ENCODE results near the gene MPZL1. TPM values are rescaled to one million over a fixed set of nuclear protein-coding genes. Genes with fewer than 3 reads are reported as not detected.

MPZL1 gene
- total RNA-seq, 1 donor from 2014 or later = 40.9 TPM

DNA sequence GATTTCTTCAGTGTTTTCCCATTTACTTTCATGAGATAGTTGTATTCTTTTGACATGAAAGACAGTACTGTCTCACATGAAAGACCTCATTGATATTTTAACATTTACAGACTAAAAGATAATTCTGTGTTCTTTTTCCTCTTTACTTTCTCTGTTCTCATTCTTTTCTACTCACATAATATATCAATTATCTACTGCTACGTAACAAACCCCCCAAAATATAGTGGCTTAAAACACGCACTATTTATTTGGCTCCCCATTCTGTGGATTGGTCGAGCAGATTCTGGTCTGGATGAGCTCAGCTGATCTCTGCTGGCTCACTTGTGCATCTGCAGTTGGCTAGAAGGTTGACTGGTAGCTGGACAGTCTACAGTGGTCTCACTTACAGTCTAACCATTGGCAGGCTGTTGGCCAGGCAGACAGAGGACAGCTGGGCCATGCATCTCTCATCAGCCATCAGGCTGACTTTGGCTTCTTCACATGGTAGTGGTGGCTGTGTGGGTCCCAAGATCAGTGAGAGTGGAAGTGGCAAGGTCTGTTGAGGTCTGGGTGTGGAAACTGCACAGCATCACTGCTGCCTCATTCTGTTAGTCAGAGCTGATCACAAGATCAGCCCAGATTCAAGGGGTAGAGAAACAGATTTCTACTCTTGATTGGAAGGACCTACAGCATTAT, 63.2 kb downstream of the MPZL1 start:
- Mint-ChIP-seq H3K4me1 (ENCODE audit: low read depth) (peaks cover 14% of the 10 kb centered on the region), H3K27ac (no peak overlapping the region), H3K36me3 (ENCODE audit: low read depth) (peaks cover 25% of the 10 kb centered on the region), H3K9me3 (peaks cover 13% of the 10 kb centered on the region), H3K4me3 (no peak overlapping the region), H3K27me3 (ENCODE audit: insufficient read depth) (no peaks in the 10 kb centered on the region)
- DNase-seq (ENCODE audit: low spot score) = no peak
- intact Hi-C loops (cut with micrococcal nuclease) = loop anchor here (1.0 to 2.0 kb wide), 2 partner anchors 8 to 18 kb away; no protein-coding TSS in a partner anchor

DNA sequence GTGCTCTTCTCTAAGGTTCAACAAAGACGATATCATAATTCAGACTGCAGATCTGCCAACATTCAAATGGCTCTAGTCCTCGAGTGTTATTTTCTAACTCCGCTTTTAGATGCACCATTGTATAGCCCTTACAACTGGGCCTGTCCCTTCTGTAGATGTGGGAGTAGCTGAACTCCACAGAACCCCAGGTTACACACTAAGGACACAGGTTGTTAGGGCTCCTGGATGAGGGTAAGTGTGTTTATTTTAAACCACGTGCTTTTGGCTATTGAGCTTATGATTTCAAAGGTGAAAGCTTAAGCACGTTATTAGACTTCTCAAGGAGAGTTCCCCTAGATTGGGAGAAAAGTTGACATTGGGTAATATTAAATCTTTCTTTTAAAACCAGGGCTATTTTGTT, 64.7 kb downstream of the MPZL1 start:
- H3K27ac Mint-ChIP-seq = no peak overlapping the region
- no peaks in the 10 kb centered on the region for H3K9me3 Mint-ChIP-seq
- no peak for DNase-seq (ENCODE audit: low spot score)
- peaks cover 18% of the 10 kb centered on the region for H3K36me3 Mint-ChIP-seq (ENCODE audit: low read depth)
- H3K4me1 Mint-ChIP-seq (ENCODE audit: low read depth) = peaks cover 14% of the 10 kb centered on the region
- no peaks in the 10 kb centered on the region for H3K27me3 Mint-ChIP-seq (ENCODE audit: insufficient read depth)
- intact Hi-C loops (cut with micrococcal nuclease) = no loop called here
- no peak overlapping the region for H3K4me3 Mint-ChIP-seq

DNA sequence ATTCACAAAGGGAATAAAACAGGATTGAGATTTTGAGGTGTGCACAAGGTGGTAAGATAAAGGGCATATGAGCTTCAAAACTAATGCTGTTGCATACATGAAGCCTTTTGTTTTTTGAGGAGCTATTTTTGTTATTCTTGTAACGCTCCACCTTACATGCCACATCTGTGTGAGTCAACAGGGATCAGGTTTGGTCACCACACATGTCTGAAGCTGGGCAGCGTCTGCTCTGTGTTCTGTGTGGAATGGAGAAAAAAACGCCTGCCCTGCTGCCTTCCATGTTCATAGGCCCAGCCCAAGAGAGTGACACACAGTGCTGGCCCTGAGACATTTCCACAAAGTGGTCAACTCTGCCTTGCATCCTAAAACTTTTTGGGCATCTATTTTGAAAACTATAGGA, 67.7 kb downstream of the MPZL1 start:
- no peaks in the 10 kb centered on the region for H3K27me3 Mint-ChIP-seq (ENCODE audit: insufficient read depth)
- no peak overlapping the region for H3K27ac Mint-ChIP-seq
- no peak for DNase-seq (ENCODE audit: low spot score)
- intact Hi-C loops (cut with micrococcal nuclease) = no loop called here
- H3K36me3 Mint-ChIP-seq (ENCODE audit: low read depth) = peaks cover 21% of the 10 kb centered on the region
- H3K9me3 Mint-ChIP-seq = no peaks in the 10 kb centered on the region
- H3K4me3 Mint-ChIP-seq = no peak overlapping the region
- peaks cover 14% of the 10 kb centered on the region for H3K4me1 Mint-ChIP-seq (ENCODE audit: low read depth)

DNA sequence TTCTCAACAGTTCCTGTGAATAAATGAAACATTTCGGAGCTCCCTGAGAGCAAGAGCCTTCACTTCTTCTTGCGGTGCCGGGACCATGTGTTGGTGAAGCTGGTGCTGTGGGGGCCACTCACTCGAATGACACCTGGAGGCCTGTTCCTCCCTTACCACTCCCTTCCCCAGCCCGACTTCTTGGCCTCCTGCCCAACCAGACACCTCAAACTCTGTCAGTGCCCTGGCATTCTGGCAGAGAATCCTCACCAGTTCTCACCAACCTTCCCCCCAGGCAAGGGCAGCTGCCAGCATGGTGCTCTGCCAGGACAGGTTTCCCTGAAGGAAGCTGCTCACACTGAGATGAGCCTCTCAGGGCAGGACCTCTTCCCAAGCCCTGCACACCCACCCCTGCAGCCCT, 68.3 kb downstream of the MPZL1 start:
- Mint-ChIP-seq H3K27ac (no peak overlapping the region), H3K27me3 (ENCODE audit: insufficient read depth) (no peaks in the 10 kb centered on the region)

DNA sequence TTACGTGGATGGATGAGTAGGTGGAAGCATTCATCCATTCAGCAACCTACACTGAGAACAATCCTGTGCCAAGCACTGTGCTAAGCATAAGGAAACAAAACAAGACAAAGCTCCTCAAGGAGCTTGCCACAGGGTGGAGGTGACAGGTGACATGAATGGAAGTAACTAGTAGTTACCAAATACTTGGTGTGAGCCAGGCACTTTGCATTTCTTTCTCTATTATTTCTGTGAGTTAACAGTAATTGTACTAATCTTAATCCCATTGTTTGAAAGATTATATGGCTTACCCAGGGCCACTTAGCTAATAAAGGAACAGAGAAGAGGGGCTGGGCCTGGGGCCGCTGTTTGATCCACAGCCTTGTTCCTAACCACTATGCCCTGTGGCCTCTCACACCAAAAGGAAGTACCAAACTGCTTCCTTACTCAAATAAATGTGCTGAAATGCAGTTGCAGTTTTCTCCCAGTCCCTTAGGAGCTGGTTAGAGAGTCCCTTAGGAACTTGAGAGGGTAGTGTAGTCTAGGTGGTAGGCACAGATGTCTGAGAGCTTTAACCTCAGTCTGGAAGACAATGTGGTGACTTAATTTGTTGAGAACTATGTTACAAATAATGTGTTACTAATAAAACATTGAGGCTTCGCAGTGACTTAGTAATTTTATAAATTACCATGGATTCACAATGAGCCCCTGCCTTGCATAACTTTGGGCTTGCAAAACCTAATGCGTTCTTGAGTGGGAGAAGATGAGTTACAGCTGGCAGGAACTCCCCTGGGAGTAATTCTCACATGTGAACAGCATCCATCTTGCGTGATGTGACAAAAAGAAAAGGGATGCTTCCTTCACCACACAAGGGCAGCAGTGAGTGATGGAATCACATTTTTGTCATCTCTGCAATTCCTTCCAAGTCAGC, 69.8 kb downstream of the MPZL1 start:
- Mint-ChIP-seq H3K36me3 (ENCODE audit: low read depth) (peaks cover 21% of the 10 kb centered on the region), H3K27ac (no peak overlapping the region), H3K9me3 (no peaks in the 10 kb centered on the region), H3K4me1 (ENCODE audit: low read depth) (peaks cover 9% of the 10 kb centered on the region), H3K4me3 (no peak overlapping the region), H3K27me3 (ENCODE audit: insufficient read depth) (no peaks in the 10 kb centered on the region)
- intact Hi-C loops (cut with micrococcal nuclease) = no loop called here
- no peak for DNase-seq (ENCODE audit: low spot score)

More for the DNA sequence above, 68.3 kb downstream of the MPZL1 start:
- peaks cover 11% of the 10 kb centered on the region for H3K4me1 Mint-ChIP-seq (ENCODE audit: low read depth)
- H3K9me3 Mint-ChIP-seq = no peaks in the 10 kb centered on the region
- DNase-seq (ENCODE audit: low spot score) = no peak
- intact Hi-C loops (cut with micrococcal nuclease) = no loop called here
- H3K36me3 Mint-ChIP-seq (ENCODE audit: low read depth) = peaks cover 21% of the 10 kb centered on the region
- no peak overlapping the region for H3K4me3 Mint-ChIP-seq

DNA sequence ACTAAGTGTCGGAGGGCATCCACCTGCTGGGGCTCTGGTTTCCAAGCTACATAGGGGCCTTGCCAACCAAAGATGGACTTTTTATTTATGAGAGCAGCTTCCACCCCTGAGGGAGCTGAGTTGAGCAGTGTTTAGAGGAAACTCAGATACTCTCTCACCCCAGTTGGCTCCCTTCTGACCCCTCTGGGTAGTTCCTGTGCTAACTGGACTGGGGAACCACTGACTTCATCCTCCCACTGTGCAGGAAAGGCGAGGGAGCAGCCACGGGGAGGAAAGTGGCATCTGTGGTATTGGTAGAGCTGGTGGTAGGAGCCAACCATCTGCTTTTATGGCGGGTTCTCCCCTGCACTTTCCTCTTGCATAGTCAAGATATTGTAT, 70.4 kb downstream of the MPZL1 start:
- peaks cover 21% of the 10 kb centered on the region for H3K36me3 Mint-ChIP-seq (ENCODE audit: low read depth)
- no peak overlapping the region for H3K4me3 Mint-ChIP-seq
- DNase-seq (ENCODE audit: low spot score) = no peak
- intact Hi-C loops (cut with micrococcal nuclease) = no loop called here
- no peaks in the 10 kb centered on the region for H3K9me3 Mint-ChIP-seq
- no peak overlapping the region for H3K27ac Mint-ChIP-seq
- peaks cover 13% of the 10 kb centered on the region for H3K4me1 Mint-ChIP-seq (ENCODE audit: low read depth)
- no peaks in the 10 kb centered on the region for H3K27me3 Mint-ChIP-seq (ENCODE audit: insufficient read depth)

DNA sequence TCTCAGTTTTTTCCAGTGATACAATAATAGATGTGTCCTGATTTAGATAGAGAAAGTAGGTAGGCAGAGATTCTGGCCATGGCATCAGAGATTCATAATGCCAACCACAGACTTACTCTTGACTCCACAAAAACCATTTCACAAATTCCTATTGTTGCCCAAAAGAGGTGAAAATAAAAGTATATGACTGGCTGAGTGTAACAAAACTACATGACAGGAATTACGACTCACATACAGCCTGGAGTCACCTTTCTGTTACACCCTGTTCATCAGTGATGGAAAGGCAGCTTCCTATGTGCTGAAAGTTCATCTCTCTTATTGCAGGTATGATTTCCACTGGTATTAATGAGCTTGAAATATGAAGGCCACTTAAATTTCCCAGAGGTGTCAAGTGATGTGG, 72.3 kb downstream of the MPZL1 start:
- no peak overlapping the region for H3K4me3 Mint-ChIP-seq
- no peak for DNase-seq (ENCODE audit: low spot score)
- no peaks in the 10 kb centered on the region for H3K9me3 Mint-ChIP-seq
- peaks cover 13% of the 10 kb centered on the region for H3K36me3 Mint-ChIP-seq (ENCODE audit: low read depth)
- intact Hi-C loops (cut with micrococcal nuclease) = no loop called here
- H3K27ac Mint-ChIP-seq = no peak overlapping the region
- peaks cover 16% of the 10 kb centered on the region for H3K4me1 Mint-ChIP-seq (ENCODE audit: low read depth)
- no peaks in the 10 kb centered on the region for H3K27me3 Mint-ChIP-seq (ENCODE audit: insufficient read depth)

DNA sequence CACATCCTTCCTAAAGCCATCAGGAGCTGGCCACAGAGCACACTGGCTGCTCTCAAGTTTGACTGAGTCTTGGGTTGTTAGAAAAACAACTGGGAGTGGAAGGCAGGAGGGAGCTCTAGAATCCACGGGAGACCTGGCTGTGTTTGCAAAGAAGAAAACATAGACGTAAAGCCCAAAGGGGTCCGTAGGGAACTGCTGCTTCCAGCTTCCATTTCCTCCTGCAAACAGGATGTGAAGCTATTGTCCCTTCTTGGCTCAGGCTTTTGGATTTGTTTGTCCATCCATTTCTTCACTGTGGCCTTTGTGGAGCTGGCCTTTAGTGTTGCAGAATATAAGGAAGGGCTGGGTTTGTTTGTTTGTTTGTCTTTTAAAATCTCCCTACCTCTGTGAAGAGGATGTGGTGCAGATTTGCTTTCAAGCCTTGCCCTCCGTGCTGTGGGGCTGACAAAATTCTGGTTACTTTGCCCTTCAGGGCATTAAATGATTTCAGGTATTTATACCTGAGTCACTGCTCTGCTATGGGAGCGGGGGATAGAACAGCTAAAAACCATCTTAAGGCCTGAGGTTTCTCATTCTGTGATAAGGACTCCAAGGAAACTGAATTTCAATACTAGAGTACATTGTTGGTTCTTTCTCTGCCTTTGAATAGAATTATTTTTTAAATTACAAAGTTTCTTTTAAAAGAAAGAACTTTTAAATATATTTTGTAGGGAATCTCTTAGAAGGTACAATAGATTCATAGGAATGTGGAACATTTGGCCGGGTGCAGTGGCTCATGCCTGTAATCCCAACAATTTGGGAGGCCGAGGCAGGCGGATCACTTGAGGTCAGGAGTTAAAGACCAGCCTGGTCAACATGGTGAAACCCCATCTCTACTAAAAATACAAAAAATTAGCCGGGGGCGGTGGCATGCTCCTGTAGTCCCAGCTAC, 74.3 kb downstream of the MPZL1 start:
- Mint-ChIP-seq H3K36me3 (ENCODE audit: low read depth) (peaks cover 8% of the 10 kb centered on the region), H3K9me3 (no peaks in the 10 kb centered on the region), H3K4me1 (ENCODE audit: low read depth) (peaks cover 12% of the 10 kb centered on the region), H3K27me3 (ENCODE audit: insufficient read depth) (no peaks in the 10 kb centered on the region), H3K4me3 (no peak overlapping the region), H3K27ac (no peak overlapping the region)
- intact Hi-C loops (cut with micrococcal nuclease) = no loop called here
- DNase-seq (ENCODE audit: low spot score) = no peak

DNA sequence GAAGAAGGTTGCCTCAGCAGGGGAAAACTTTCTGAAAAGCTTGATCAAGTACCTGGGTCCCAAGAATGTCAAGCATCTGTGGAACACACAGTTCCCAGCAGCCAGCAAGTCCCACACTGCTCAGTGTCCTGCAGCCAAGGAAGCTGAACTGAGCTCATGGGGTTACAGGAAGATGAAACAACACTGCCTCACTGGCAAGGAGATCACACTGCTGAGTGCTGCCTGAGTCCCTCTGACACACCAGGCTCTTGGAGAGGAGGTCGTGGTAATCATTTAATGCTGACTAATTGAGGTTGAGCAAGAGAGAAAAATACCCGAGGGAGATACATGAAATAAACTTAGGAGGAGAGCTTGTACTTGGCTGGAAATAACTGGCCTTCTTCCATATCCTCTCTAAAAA, 75.2 kb downstream of the MPZL1 start:
- DNase-seq (ENCODE audit: low spot score) = no peak
- Mint-ChIP-seq H3K27ac (peak overlapping the region; percentile 53), H3K4me3 (no peak overlapping the region), H3K36me3 (ENCODE audit: low read depth) (peaks cover 7% of the 10 kb centered on the region), H3K4me1 (ENCODE audit: low read depth) (peaks cover 12% of the 10 kb centered on the region), H3K27me3 (ENCODE audit: insufficient read depth) (no peaks in the 10 kb centered on the region), H3K9me3 (no peaks in the 10 kb centered on the region)
- intact Hi-C loops (cut with micrococcal nuclease) = no loop called here

DNA sequence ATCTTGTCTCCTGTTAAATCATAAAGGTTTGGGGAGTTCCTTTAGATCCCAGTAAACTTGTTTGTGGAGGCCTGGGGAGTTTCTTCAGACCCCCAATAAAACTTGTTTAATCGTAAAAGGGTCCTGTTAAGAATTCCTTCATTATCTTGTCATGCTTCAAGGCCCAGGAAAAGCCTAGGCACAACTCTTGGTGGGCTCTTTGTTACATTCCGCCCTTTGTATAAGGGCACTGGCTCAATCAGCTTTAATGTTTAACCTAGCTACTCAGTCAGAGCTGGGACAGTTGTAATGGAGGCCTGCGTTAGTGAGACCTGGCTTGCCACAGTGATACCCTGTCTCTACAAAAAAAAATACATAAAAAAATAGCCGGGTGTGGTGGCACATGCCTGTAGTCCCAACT, 77.2 kb downstream of the MPZL1 start:
- Mint-ChIP-seq H3K4me3 (no peak overlapping the region), H3K27ac (no peak overlapping the region), H3K9me3 (no peaks in the 10 kb centered on the region), H3K4me1 (ENCODE audit: low read depth) (peaks cover 27% of the 10 kb centered on the region), H3K36me3 (ENCODE audit: low read depth) (peaks cover 6% of the 10 kb centered on the region), H3K27me3 (ENCODE audit: insufficient read depth) (no peaks in the 10 kb centered on the region)
- intact Hi-C loops (cut with micrococcal nuclease) = no loop called here
- DNase-seq (ENCODE audit: low spot score) = no peak

DNA sequence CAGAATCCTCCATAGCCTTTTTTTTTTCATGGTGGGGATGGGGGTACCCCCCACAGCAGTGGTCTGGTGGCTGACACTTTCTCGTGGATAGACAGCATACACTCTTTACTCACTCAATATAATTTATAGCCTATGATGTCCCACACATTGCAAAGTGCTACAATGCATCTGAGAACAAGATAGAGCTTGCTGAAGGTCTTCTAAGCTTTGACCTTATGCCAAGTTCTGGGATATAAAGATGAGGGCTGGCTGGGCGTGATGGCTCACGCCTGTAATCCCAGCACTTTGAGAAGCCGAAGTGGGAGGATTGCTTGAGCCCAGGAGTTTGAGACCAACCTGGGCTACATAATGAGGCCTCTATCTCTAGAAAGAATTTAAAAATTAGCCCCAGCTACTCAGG, 78.0 kb downstream of the MPZL1 start:
- Mint-ChIP-seq H3K27ac (no peak overlapping the region), H3K4me3 (no peak overlapping the region), H3K27me3 (ENCODE audit: insufficient read depth) (no peaks in the 10 kb centered on the region), H3K36me3 (ENCODE audit: low read depth) (peaks cover 4% of the 10 kb centered on the region), H3K4me1 (ENCODE audit: low read depth) (peaks cover 35% of the 10 kb centered on the region), H3K9me3 (no peaks in the 10 kb centered on the region)
- intact Hi-C loops (cut with micrococcal nuclease) = loop anchor here (5.0 to 10.0 kb wide), 2 partner anchors 247 to 605 kb away; partner anchors contain the start of gene CREG1
- no peak for DNase-seq (ENCODE audit: low spot score)

DNA sequence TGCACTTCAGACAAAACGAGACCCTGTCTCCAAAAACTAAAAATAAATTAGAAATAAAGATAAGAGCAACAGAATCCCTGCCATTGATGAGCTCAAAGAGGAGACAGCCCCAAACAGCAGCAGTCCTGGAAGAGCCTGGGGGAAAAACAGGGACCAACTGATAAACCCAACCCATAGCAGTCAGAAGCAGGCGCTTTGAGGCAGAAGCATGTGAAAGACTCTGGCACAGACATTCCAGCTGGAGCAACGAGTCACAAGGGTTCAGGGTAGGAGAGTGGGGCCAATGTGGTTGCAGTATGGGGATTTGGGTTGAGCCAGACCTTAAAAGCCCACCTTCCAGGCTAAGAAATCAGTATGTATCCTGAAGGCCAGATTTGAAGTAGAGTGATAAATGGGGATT, 78.5 kb downstream of the MPZL1 start:
- no peak overlapping the region for H3K4me3 Mint-ChIP-seq
- H3K36me3 Mint-ChIP-seq (ENCODE audit: low read depth) = peaks cover 4% of the 10 kb centered on the region
- no peaks in the 10 kb centered on the region for H3K27me3 Mint-ChIP-seq (ENCODE audit: insufficient read depth)
- no peak for DNase-seq (ENCODE audit: low spot score)
- no peak overlapping the region for H3K27ac Mint-ChIP-seq
- peaks cover 40% of the 10 kb centered on the region for H3K4me1 Mint-ChIP-seq (ENCODE audit: low read depth)
- H3K9me3 Mint-ChIP-seq = no peaks in the 10 kb centered on the region
- intact Hi-C loops (cut with micrococcal nuclease) = loop anchor here (5.0 to 10.0 kb wide), 2 partner anchors 248 to 605 kb away; partner anchors contain the start of gene CREG1

Data from activated T-helper 1 cell treated with anti-CD3 and anti-CD28 coated beads, Interleukin-12 subunit alpha, Interleukin-12 subunit beta, Interleukin-2, Interleukin-4 antibody, amounts not matched to agents 30 ng/mL and 10 ng/mL and 1 ng/mL, durations not matched to agents 14 hours and 24 hours and 36 hours (primary cell).